ENCODE results near the gene FAAP20. TPM values are rescaled to one million over a fixed set of nuclear protein-coding genes. Genes with fewer than 3 reads are reported as not detected.

Gene FAAP20
- total RNA-seq, 1 experiment from 2014 or later: 119 TPM

DNA sequence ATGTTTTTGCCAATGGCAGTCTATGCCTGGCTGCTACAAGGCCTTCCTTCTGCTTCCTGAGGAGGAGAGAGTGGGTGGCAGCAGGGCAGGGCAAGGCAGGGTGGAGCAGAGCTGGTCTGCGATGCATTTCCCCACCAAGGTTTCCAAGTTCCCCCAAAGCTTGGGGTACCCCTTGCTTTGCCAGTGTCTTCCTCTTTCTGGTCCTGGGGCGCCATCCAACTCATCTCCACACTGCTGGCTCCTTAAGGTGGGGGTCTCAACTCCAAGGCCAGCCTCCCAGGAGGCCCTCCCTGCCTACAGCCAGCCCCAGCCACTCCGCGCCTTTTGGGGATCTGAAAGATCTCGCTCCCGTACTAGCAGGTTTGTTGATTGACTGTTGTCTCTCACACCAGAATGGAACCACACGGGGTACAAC lies 29.6 kb upstream of the FAAP20 start:
- Histone ChIP-seq H3K23ac (ENCODE audit: insufficient read length, low read depth, low read length) (no peak overlapping the region), H3T11ph (ENCODE audit: low read length) (no peak overlapping the region), H3K79me2 (ENCODE audit: insufficient read depth, low read length) (peaks cover 6% of the 10 kb centered on the region; the same call in 1 of the 2 replicates), H3K27me3 (ENCODE audit: insufficient read depth, low read length) (no peaks in the 10 kb centered on the region), H3K23me2 (ENCODE audit: insufficient read length, low read depth, low read length, poor library complexity, severe bottlenecking) (peaks cover 11% of the 10 kb centered on the region), H2BK20ac (ENCODE audit: low read depth, low read length, poor library complexity, severe bottlenecking) (no peak overlapping the region), H3K18ac (ENCODE audit: insufficient read length, low read depth, low read length) (no peak overlapping the region), H2BK12ac (ENCODE audit: insufficient read length, low read depth, low read length) (no peak overlapping the region), H2AFZ (ENCODE audit: low read length) (no peak overlapping the region), H4K20me1 (ENCODE audit: control insufficient read depth, insufficient read depth, insufficient read length) (no peaks in the 10 kb centered on the region), H4K8ac (replicated peaks; ENCODE audit: insufficient read length, low read depth, low read length) (no peak overlapping the region), H3K9me3 (ENCODE audit: control insufficient read depth, low read depth, low read length) (no peaks in the 10 kb centered on the region), H3K9ac (ENCODE audit: extremely low read depth, insufficient read length, low read length) (no peak overlapping the region), H2BK5ac (ENCODE audit: insufficient read length, low read length) (no peak overlapping the region), H3K79me1 (ENCODE audit: insufficient read depth, low read depth, low read length, poor library complexity, severe bottlenecking) (no peaks in the 10 kb centered on the region), H3K56ac (ENCODE audit: insufficient read length, low read depth, low read length) (no peak overlapping the region), H4K91ac (ENCODE audit: insufficient read length, low read depth, low read length) (no peak overlapping the region), H2BK15ac (ENCODE audit: low read depth, low read length) (no peak overlapping the region), H4K5ac (ENCODE audit: insufficient read length, low read depth, low read length) (no peak overlapping the region), H2BK120ac (ENCODE audit: low read depth, low read length, poor library complexity, severe bottlenecking) (no peak overlapping the region), H3K14ac (ENCODE audit: insufficient read depth, low read length) (no peak overlapping the region), H3K4me1 (ENCODE audit: insufficient read depth, low read length) (no peaks in the 10 kb centered on the region; the same call in 1 of the 2 replicates), H3K27ac (ENCODE audit: insufficient read length, low read depth, low read length) (no peak overlapping the region), H3K4ac (ENCODE audit: low read depth, low read length) (no peak overlapping the region), H3K4me2 (ENCODE audit: insufficient read depth, insufficient read length, low read length) (no peak overlapping the region), H2AK5ac (ENCODE audit: insufficient read length, low read length) (no peak overlapping the region)
- Mint-ChIP-seq H3K27ac (no peak overlapping the region), H3K4me3 (no peak overlapping the region), H3K4me1 (peaks cover 7 to 11% of the 10 kb centered on the region in 2 experiments), H3K36me3 (ENCODE audit: insufficient read depth in 1 of 3, low read depth in 3 of 3) (peaks cover 0 to 3% (median 2%) of the 10 kb centered on the region in 3 experiments; a peak in 4 of 7 replicates), H3K27me3 (ENCODE audit: low read depth) (peaks cover 3% of the 10 kb centered on the region), H3K9me3 (no peaks in the 10 kb centered on the region; a peak in 1 of 5 replicates)
- TF ChIP-seq, protein P1, sequence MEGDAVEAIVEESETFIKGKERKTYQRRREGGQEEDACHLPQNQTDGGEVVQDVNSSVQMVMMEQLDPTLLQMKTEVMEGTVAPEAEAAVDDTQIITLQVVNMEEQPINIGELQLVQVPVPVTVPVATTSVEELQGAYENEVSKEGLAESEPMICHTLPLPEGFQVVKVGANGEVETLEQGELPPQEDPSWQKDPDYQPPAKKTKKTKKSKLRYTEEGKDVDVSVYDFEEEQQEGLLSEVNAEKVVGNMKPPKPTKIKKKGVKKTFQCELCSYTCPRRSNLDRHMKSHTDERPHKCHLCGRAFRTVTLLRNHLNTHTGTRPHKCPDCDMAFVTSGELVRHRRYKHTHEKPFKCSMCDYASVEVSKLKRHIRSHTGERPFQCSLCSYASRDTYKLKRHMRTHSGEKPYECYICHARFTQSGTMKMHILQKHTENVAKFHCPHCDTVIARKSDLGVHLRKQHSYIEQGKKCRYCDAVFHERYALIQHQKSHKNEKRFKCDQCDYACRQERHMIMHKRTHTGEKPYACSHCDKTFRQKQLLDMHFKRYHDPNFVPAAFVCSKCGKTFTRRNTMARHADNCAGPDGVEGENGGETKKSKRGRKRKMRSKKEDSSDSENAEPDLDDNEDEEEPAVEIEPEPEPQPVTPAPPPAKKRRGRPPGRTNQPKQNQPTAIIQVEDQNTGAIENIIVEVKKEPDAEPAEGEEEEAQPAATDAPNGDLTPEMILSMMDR (conservative IDR thresholded peaks at IDR 0.05): no peak
- whole genome bisulfite sequencing (ENCODE audit: extremely low coverage, insufficient read length, low lambda C conversion rate): no CpG with 5 or more reads among the region's 7 CpGs
- no peak for DNase-seq

Measured in H9 (cell line).